Thymus (tissue), 11 donors: Measurements from ENCODE around the gene KIAA1614. TPM values are rescaled to one million over a fixed set of nuclear protein-coding genes. Genes with fewer than 3 reads are reported as not detected.
A peak's percentile ranks its signal among the peaks of the same experiment; 100 is the strongest.

Experiments used
- DNase-seq, 9 donors: peaks; one replicate each; pipeline ENCODE4 v3.0.0-alpha.2; 2013; ENCODE audit warnings: low spot score in 9 of 9, low read depth in 6 of 9, missing footprints in 1 of 9
- H3K27ac ChIP-seq, 2 donors: one replicate each; pipeline ENCODE4 v1.5.1; 2013; ENCODE audit warnings: control low read depth in 1 of 2, low read depth in 1 of 2, low read length in 1 of 2, mild to moderate bottlenecking in 1 of 2, moderate library complexity in 1 of 2
- H3K27me3 ChIP-seq, 2 donors: one replicate each; pipeline ENCODE4 v1.5.1; 2013; ENCODE audit warnings: low read length in 1 of 2; ENCODE audit not compliant: control insufficient read depth in 2 of 2, insufficient read depth in 1 of 2
- H3K36me3 ChIP-seq, 2 donors: one replicate each; pipeline ENCODE4 v1.5.1; 2013; ENCODE audit warnings: low read length in 1 of 2, mild to moderate bottlenecking in 1 of 2, moderate library complexity in 1 of 2; ENCODE audit not compliant: control insufficient read depth in 2 of 2, insufficient read depth in 2 of 2
- H3K4me1 ChIP-seq, 2 donors: one replicate each; pipeline ENCODE4 v1.5.1; 2013; ENCODE audit warnings: low read length in 2 of 2; ENCODE audit not compliant: control insufficient read depth in 2 of 2, insufficient read depth in 2 of 2
- H3K4me3 ChIP-seq, 2 donors: one replicate each; pipeline ENCODE4 v1.5.1; 2013; ENCODE audit warnings: low read length in 2 of 2, control low read depth in 1 of 2, mild to moderate bottlenecking in 1 of 2
- H3K9me3 ChIP-seq, 2 donors: one replicate each; pipeline ENCODE4 v1.5.1; 2013; ENCODE audit warnings: low read length in 1 of 2, mild to moderate bottlenecking in 1 of 2; ENCODE audit not compliant: control insufficient read depth in 2 of 2, insufficient read depth in 1 of 2
- WGBS: extraction: QIAGEN DNeasy Blood & Tissue Kit; methylation state at CpG from one replicate; pipeline ENCODE4 v1.1.7; 2013; 5-methylcytosine and 5-hydroxymethylcytosine counted together
- polyA plus RNA-seq: library from polyadenylated mRNA; stranded (reverse); fragments of 200-250 nt; gene quantifications from one replicate; pipeline ENCODE4 v1.2.3, GENCODE V29; 2013
- total RNA-seq: library from RNA; stranded (reverse); fragments of 120-200 nt; gene quantifications from one replicate; pipeline ENCODE4 v1.2.4, GENCODE V29; 2013
- donor health status: healthy.

KIAA1614 gene
- total and polyA plus RNA-seq, 2 donors = 0.84 to 0.94 TPM

DNA sequence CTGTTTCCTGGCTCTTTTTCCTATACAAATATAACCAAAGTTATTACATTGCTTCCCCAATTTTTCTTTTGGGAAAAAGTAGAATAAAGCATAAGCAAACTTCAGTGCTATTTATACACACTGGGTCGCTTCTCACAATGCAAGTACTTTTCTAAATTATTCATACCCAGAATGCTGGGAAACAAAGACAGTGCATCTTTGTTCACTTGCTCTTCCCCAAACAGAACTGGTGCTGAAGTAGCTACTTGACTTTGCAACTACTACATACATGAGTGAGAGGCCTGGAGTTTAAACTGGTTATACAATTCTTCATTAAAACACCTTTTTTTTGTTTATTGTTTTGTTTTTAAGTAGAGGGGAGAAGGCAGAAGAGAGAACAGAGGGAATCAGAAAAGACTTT is 69.7 kb downstream of the KIAA1614 start:
- Histone ChIP-seq H3K4me3 (no peak overlapping the region), H3K36me3 (peaks cover 29 to 52% of the 10 kb centered on the region in 2 donors), H3K27me3 (no peaks in the 10 kb centered on the region), H3K9me3 (no peaks in the 10 kb centered on the region), H3K27ac (peak overlapping the region in 1 of 2 donors; percentile 64), H3K4me1 (peaks cover 29 to 36% of the 10 kb centered on the region in 2 donors)
- 88% methylated on average over 1 of the region's 1 CpG for WGBS
- no peak for DNase-seq

DNA sequence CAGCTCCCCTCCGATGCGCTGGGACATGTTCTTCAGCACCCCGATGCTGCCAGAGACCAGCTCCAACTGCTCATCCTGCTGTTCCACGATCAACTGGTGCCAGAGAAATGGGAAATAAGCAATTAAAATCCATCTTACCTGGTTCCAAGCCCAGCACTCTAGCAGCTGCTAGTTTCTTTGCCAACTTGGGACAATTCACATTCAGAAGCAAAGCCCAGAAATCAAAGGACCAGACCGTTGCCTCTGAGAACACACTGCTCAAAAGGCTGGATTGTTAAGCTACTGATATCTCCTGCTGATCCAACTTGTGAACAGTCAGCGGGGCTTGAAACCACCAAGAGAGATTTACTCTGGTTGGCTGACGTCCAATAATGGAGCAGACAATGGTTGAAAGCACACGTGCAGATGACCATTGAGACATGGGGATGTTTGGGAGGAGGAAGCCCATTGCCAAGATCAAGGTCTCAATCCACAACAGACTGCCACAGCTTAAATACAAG is 75.6 kb downstream of the KIAA1614 start:
- DNase-seq = no peak
- WGBS = 95% methylated on average over 8 of the region's 8 CpGs
- Histone ChIP-seq H3K27ac (no peak overlapping the region), H3K9me3 (no peaks in the 10 kb centered on the region), H3K27me3 (no peaks in the 10 kb centered on the region), H3K4me1 (peaks cover 0 to 3% of the 10 kb centered on the region in 2 donors), H3K36me3 (peaks cover 58 to 77% of the 10 kb centered on the region in 2 donors), H3K4me3 (no peak overlapping the region)

- no peak overlapping the region for H3K27ac ChIP-seq
- WGBS = 97% methylated on average over 3 of the region's 3 CpGs
- DNase-seq = no peak
- H3K4me3 ChIP-seq = no peak overlapping the region
- peaks cover 26 to 52% of the 10 kb centered on the region in 2 donors for H3K36me3 ChIP-seq
- H3K27me3 ChIP-seq = no peaks in the 10 kb centered on the region
- no peaks in the 10 kb centered on the region for H3K9me3 ChIP-seq
- H3K4me1 ChIP-seq = no peaks in the 10 kb centered on the region
Observed at GRCh38 chr1:180994262-180994661, 81.6 kb downstream of the KIAA1614 start.

DNA sequence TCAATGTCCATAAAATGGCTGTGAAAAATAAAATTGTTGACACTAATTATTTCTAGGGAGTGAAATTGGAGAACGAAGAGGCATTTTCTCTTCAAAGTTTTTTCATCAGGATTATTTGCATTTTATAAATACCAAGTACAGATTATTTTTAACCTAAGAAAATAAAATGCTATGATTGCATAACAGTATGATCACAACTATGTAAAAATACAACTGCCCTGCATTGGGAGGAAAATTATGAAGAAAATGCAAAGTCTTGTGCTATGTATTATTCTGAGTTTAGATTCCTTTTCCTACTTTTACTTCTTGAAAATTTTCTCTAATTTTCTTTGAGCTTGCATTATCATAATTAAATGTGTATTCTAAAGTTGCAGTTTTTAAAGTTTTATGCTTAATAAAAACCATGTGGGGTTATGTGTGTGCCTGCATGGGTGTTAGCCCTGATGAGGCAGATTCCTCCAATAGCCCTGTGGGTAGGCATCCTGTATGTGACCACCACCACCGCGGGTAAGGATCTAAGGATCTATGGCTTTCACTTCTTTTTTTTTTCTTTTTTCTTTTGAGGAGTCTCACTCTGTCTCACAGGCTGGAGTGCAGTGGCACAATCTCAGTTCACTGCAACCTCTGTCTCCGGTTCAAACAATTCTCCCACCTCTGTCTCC is 85.3 kb downstream of the KIAA1614 start:
- Histone ChIP-seq H3K4me3 (no peak overlapping the region), H3K4me1 (no peaks in the 10 kb centered on the region), H3K36me3 (peaks cover 11 to 45% of the 10 kb centered on the region in 2 donors), H3K9me3 (no peaks in the 10 kb centered on the region), H3K27ac (no peak overlapping the region), H3K27me3 (no peaks in the 10 kb centered on the region)
- 94% methylated on average over 4 of the region's 4 CpGs for WGBS
- DNase-seq = no peak

Other genes starting within 250 kb of the KIAA1614 start
- 21.6 TPM for gene STX6, start 110.0 kb downstream of the KIAA1614 start, total RNA-seq
- 19.3 TPM for gene STX6, start 110.0 kb downstream of the KIAA1614 start, polyA plus RNA-seq
- gene MR1, start 121.1 kb downstream of the KIAA1614 start, total RNA-seq = 21.1 TPM
- gene MR1, start 121.1 kb downstream of the KIAA1614 start, polyA plus RNA-seq = 12.0 TPM
- gene IER5, start 175.8 kb downstream of the KIAA1614 start, total RNA-seq = 14.8 TPM
- gene IER5, start 175.8 kb downstream of the KIAA1614 start, polyA plus RNA-seq = 19.3 TPM